DLD1 (cell line): ENCODE results near the gene MGAT4C.
"Not testable (repeated sequence)": the region's sequence is repeated elsewhere in the genome, so short reads cannot be mapped to it uniquely, and the experiment has no call there.

ENCODE experiments used
- in situ Hi-C: cut with HindIII; loops from 2 replicates; pipeline ENCODE4 v1.10.0; 2017; ENCODE audit warnings: low sequenced_read_pairs

Gene MGAT4C

DNA sequence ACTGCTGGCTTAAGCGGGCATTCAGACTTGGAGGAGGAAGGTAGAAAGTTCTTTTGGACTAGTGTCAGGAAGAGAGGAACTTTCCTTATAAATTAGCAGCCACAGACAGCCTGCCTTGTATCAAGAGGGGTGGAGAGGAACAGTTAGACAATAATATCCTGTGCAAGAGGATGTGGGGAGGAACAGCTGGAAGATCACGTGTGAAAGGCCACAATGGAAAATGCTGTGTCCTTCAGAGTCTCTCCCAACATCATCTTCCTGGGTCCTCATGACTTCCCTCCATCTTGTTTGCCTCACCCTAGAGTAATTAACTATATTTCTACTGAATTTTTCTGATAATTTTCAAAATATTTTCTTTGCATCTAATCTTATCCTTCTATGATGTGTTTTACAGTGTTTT is 117.4 kb downstream of the MGAT4C start:
- in situ Hi-C loops, result no loop called here

DNA sequence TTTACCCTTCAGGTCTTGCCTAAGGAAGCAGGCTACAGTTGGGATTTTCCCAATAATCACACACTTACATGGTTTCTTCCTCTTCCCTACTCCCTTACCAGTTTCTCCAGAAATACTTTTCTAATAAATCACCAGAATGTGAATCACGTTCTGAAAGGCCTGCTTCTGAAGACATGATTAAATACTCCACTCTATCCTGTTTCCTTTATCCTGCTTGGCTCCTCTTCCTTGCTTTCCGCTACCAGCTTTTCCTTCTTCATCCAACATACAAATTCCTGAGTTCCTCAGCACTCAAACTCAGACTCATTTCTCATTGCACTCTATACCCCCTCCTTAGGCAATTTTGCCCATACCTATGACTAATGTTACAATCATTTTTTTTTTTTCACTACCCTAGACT is 118.3 kb downstream of the MGAT4C start:
- in situ Hi-C loops, result no loop called here

DNA sequence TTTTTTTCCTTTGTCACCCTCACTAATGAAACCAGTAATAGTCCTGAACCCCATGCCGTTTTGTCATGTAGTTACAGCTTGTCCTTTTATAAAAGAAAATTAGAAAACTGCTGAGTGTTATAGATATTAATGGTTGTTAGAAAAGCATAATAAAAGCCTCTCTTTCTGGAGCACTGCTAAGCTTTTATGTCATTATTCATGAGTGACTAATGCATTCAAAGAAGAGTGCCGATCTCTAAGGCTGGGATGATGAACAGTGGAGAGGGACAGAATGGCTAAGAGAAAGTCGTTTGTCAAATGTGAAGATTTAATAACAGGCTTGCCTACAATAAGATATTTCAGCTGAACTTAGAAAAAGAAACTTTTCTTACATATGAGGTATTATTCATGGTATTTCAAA is 121.6 kb downstream of the MGAT4C start:
- in situ Hi-C loops, result no loop called here

DNA sequence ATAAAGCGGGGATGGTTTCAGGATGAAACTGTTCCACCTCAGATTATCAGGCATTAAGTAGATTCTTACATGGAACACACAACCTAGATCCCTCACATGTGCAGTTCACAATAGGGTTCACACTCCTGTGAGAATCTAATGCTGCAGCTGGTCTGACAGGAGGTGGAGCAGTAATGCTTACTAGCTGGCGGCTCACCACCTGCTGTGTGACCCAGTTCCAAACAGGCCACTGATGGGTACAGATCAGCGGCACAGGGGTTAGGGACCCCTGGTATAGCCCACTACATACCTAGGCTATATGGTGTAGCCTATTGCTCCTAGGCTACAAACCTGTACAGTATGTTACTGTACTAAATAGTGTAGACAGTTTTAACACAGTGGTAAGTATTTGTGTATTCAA is 129.3 kb downstream of the MGAT4C start:
- in situ Hi-C loops, result not testable (repeated sequence)

DNA sequence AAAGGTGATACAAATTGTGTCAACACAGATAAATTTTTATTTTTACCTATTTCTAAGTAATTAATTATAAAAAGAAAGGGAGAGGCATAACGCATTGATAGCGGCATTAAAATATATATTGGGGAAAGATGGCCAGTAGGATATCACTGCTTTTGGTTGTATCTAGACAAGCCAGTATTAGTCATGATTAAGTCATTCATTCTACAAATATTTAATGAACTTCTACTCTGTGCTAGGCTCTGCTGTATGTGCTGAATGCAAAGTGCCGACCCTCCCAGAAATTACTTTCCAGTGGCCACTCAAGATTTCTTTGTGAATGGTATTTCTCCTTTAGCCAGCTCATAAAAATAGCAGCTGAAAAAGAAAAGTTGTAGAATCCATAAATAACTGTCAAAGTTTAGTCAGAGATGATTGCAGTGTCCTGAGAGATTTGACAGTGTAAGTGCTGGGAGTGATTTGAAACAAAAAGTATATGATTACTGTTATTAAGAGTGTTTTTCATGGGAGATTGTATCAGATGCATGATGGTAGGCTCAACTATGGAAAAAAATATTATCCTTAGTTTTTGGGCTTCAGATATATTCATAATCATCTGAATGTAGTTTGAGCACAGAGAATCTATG is 133.2 kb downstream of the MGAT4C start:
- in situ Hi-C loops, result no loop called here

DNA sequence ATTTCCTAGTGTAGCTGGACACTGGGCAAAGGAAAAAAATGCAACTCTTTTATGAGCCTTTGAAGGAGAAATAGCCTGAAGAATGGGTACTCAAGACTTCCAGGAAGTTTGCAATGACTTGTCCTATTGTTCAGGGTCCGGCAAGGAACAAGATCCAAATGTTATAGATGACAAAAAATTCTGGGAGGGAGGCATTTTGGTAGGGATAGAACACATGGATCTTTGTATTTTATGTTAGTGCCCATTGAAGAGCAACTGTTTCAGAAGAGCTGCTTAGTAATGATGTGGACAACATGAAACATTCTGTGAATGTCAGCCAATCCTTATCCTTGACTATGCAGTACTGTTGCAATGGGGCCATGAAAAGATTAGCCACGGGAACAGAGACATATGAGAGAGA is 138.0 kb downstream of the MGAT4C start:
- in situ Hi-C loops, result no loop called here

DNA sequence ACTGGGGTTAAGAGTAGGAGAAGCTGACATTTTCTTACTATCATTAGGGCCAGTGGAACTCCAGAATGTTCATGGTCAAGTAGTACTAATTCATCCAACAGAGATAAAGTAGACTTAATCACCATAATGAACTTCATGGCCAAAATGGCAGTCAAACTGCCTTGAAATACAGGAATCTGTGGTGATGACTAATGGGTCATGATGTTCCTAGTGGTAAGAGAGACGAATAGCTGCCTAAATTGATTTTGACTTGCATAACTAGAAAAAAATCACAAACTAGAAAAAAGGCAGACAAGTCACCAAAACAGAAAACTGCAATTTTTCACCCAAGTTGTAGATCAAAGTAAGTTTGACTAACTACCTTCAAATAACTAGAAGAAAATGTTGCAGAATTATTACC is 138.5 kb downstream of the MGAT4C start:
- in situ Hi-C loops, result no loop called here

DNA sequence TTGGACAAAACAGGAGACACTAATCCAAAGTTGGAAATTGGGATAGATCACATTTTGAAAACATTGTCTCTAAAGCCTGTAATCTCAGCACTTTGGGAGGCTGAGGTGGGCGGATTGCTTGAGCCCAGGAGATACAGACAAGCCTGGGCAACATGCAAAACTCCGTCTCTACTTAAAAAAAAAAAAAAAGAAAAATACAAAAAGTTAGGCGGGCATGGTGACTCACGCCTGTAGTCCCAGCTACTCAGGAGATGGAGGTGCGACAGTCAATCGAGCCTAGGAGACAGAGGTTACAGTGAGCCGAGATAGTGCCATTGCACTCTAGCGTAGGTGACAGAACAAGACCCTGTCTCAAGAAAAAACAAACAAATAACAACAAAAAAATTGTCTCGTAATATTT is 152.1 kb downstream of the MGAT4C start:
- in situ Hi-C loops, result no loop called here

DNA sequence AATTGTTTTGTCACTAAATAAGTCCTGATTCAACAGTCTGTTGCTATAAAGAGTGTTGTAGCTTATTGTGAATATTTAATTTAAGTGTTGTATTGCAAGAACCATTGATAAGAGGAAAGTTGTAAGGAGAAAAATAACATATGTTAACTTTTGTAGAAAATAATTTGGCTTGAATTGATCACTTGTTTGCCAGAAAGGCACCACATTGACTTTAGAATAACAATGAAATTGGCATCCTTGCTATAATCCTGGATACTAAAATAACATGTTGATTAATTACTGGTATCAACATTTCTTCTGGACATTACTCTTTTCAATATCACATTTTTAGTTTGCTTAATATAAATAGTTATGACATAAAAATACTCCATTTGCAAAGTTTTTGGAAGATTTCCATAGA is 159.0 kb downstream of the MGAT4C start:
- in situ Hi-C loops, result no loop called here

DNA sequence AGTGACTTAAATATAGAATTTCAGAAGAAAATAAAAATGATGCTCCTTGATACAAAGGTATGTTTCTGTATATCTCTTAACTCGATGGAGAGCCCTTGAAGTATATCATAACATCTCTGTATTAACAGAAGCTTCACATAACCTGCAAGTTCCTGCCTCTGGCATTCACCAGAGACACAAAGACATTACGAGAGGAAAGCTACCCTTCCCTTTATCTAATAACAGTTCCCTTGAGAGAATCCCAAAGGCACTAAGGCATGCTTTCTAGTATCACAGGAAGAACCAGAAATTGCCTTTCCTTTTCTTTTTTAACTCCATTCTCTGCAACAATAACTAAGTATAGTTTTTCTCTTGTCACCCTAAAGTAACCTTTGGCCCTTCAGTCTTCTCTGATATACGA is 164.5 kb downstream of the MGAT4C start:
- in situ Hi-C loops, result no loop called here

DNA sequence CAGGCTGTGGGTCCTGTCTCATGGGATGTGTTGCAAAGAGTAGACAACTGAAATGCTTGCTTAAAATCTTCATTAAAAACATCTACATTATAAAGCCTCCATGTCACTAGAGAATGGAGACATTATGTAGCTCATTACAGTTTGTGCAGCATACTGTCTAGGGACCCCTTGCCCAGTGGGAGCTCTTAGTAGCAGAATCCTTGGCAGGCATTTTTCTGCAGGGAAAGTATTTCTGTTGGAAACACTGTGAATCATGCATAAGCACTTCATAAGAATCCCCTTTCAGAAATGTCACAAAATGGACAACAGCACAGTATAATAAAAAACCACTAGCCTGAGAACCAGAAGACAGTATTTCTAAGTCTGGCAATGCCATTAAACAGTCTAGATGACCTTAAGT is 174.3 kb downstream of the MGAT4C start:
- in situ Hi-C loops, result no loop called here

DNA sequence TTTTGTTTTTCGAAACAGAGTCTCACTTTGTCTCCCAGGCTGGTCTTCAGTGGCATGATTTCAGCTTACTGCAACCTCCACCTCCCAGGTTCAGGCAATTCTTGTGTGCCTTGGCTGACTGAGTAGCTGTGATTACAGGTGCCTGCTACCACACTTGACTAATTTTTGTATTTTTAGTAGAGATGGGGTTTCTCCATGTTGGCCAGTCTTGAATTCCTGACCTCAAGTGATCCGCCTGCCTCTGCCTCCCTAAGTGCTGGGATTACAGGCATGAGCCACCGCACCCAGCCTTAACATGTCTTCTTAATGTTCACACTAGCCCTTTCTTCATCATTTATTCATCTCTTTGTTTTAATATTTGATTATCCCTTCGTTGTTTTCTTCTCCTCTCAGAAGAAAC is 197.1 kb downstream of the MGAT4C start:
- in situ Hi-C loops, result not testable (repeated sequence)

DNA sequence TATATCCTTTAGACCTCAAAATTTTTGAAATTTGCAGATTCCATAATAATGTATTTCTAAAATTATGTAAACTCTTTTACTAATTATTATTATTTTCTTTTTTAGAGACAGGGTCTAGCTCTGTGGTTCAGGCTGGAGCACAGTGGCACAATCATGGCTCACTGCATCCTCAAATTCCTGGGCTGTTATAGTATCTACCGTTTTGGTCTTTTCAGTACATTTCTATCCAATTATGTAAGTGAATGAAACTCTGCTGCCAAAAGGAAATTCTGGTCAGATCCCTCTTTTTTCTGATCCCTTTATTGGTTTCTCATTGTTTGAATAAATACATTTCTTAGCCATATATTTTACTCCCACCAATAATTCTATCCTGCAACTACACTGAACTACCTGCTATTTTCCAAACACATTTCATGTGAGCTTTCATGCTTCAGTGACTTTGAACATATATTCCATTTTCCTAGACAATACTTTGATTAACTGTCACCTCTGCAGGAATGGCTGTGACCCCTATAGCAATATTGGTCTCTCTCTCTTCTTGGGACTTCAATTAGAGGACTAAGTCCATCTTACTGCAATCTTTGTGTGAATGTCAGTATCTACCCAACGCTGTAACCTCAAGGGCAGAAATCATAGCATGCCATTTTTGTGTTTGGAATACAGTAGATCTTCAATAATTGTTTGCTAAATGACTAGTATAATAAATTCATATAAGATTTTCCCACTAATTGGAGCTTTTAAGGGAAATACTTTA is 198.9 kb downstream of the MGAT4C start:
- in situ Hi-C loops, result no loop called here

DNA sequence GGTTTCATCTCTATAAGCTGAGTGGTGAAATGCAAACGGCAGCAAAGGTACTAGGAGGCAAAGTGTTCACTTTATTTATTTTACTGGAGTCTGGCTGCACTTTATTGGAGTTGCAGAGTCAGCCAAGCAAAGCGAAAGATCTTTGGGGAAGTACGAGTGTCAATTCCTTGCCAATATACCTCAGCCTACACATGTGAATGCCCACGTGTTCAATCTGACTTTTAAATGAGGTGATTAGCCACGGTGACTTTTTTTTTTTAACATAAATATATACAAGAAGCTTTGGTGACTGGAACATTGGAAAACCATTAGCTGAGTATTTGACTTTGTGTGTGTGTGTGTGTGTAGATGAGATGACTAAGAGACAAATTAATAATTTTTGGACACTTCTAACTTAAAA is 203.3 kb downstream of the MGAT4C start:
- in situ Hi-C loops, result no loop called here

DNA sequence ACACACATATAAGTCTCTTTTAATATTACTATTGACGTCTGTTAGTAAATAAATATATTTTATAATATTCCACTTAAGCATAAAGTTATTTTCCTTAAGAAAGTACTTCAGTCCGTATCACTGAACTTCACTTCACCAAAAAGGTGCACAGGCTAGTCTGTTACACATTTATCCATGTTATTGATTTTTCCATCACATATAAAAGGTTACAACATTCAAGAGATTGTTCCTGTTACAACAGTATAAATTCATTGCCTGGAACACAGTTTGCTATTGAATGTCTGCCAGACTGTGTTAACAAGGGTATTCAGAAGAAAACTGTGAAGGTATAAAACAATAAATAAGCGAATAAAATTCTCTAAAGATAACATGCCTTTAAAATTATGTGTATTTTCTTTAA is 206.2 kb downstream of the MGAT4C start:
- in situ Hi-C loops, result no loop called here

DNA sequence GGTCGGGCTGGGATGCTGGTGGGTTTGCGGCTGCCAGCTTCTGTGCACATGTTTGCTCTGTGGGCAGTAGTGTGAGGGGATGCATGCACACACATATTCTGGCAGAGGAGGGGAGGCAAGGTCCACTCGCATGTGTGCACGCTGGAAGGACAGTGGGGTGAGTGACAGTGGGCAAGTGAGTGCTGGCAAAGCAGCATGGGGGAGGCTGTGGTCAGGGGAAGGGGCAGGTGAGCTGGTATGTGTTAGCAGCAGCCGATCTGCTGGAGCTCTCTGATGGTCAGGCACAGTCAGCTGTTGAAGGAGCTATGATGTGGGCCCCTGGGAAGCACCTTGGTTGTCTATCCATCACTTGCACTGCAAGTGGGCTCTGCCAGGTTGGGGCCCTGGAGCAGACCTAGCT is 211.8 kb downstream of the MGAT4C start:
- in situ Hi-C loops, result no loop called here

DNA sequence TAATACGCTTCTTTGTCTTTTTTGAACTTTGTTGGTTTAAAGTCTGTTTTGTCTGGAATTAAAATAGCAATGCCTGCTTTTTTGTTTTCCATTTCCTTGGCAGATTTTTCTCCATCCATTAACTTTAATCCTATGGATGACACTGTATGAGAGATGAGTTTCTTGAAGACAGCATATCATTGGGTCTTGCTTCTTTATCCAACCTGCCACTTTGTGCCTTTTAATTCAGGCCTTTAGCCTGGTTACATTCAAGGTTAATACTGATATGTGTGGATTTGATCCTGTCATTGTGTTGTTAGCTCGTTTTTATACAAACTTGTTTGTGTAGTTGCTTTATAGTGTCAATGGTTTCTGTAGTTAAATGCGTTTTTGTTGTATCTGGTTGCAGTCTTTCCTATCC is 214.1 kb downstream of the MGAT4C start:
- in situ Hi-C loops, result no loop called here

DNA sequence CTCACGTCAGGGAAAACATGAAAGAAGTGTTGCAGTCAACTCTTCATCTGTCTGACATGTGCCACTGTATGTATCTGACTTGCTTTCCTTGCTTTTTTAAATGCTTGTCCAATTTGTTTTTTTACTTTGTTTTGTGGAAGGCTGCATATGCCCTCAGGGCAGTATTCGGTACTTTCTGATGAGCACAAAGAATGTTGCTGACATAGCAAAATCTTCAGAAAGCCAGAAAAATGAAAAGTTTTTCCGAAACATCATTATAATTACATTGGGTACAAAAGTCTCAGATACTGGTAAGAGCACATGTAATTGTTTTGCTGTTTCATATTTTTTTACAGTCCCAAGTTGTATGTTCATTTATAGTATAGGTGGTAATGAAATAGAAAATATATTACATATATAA is 237.8 kb downstream of the MGAT4C start:
- in situ Hi-C loops, result no loop called here

DNA sequence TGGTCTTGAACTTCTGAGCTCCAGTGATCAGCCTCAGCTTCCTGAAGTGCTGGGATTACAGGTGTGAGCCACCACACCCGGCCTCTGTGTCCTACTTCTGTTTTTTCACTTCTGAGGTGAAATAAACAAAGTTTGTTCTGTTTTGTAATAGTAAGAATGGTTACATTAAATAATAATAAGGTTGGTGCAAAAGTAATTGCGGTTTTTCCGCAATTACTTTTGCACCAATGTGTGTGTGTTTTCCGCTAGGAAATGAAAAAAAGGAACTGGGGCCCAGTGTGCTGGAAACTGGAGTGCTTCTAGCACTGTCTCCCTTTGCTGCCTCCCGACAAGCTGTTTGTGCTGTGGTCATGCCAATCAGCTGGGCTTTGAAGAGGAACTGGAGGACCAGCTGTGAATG is 241.2 kb downstream of the MGAT4C start:
- in situ Hi-C loops, result no loop called here

DNA sequence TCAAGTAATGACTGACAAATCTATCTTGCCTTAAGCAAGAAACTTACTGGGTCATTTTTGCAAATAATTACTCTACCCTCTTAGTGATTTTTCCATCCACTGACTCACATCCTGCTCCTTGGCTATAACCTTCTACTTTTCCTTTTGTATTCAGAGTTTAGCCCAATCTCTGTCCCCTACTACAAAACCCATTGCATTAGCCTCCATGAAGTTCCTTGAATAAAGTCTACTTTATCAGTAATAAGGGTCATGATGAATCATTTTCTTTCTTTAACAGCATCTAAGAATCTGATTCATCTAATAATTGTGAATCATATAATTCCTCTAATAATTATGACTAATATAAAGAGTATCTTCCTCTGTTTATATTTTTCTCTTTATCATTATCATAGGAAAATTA is 249.5 kb downstream of the MGAT4C start:
- in situ Hi-C loops, result no loop called here

DNA sequence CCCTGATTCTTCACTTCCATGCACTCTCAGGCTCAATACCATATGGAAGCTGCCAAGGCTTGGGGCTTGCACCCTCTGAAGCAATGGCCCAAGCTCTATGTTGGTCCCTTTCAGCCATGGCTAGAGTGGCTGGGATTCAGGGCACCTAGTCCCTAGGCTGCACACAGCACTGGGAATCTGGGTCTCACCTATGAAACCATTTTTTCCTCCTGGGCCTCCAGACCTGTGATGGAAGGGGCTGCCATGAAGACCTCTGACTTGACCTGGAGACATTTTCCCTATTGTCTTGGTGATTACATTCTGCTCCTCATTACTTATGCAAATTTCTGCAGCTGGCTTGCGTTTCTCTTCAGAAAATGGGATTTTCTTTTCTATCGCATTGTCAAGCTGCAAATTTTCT is 258.1 kb downstream of the MGAT4C start:
- in situ Hi-C loops, result no loop called here

DNA sequence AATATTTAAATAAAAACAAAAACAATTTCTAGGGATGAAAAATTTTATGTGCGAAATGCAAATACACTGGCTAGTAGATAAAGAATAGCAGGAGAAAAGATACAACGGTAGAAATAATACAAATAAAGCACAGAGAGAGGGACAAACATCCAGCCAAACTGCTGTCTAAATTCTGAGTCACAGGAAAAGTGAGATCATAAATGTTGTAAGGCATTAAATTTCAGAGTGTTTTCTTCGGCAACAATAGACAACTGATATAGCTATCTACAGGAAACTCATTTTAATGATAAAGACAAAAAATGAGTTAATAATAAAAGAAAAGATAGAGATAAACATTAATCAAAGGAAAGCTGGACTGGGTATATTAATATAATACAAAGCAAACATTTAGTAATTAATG is 259.9 kb downstream of the MGAT4C start:
- in situ Hi-C loops, result no loop called here

DNA sequence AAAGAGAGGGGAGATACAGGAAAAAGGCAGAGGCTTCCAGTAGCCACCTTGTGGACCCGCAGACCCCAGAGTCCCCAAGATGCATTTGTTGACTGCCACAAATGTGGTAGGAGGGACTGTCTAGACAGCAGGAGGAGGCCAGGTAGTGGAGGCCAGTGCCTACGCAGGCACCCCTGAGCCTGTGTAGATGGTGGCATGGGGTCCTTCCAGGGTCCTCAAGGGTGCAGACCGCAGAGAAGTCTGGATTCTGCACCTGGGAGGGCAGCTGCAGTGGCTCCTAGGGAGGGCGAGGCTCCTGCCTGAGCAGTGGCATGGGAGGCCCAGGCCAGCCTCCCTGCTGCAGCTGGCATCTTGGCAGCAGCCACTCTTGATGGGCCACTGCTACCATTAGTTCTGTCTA is 262.4 kb downstream of the MGAT4C start:
- in situ Hi-C loops, result no loop called here
